ENCODE data around the gene NKIRAS2.

NKIRAS2 gene

GRCh38 chr17:42049834-42050392, 30.0 kb downstream of the NKIRAS2 start:
- no peak for TF ChIP-seq CEBPB (IDR thresholded peaks at IDR 0.05)
- no peak for TF ChIP-seq TEAD4 (IDR thresholded peaks at IDR 0.05)
- no peak for TF ChIP-seq RAD21 (IDR thresholded peaks at IDR 0.05; ENCODE audit: low read depth)
- TF ChIP-seq TAF1 (IDR thresholded peaks at IDR 0.05; ENCODE audit: low read depth): no peak
- no peak for TF ChIP-seq ZBTB7A (IDR thresholded peaks at IDR 0.05; ENCODE audit: low read depth)
- no peak for TF ChIP-seq FOXM1 (IDR thresholded peaks at IDR 0.05; ENCODE audit: borderline replicate concordance, low read depth)
- no peak for TF ChIP-seq CREB1 (IDR thresholded peaks at IDR 0.05; ENCODE audit: low read depth)
- no peak for TF ChIP-seq TCF12 (IDR thresholded peaks at IDR 0.05; ENCODE audit: low read depth)
- no peak for TF ChIP-seq EP300 (IDR thresholded peaks at IDR 0.05; ENCODE audit: borderline replicate concordance)
- TF ChIP-seq REST (IDR thresholded peaks at IDR 0.05; ENCODE audit: low read depth): no peak
- no peak for TF ChIP-seq YY1 (IDR thresholded peaks at IDR 0.05; ENCODE audit: low read depth)
- TF ChIP-seq EGR1 (IDR thresholded peaks at IDR 0.05): no peak
- TF ChIP-seq NFIC (IDR thresholded peaks at IDR 0.05): no peak
- no peak for TF ChIP-seq MAX (IDR thresholded peaks at IDR 0.05)
- TF ChIP-seq USF1 (IDR thresholded peaks at IDR 0.05): no peak

- TF ChIP-seq FOXM1 (IDR thresholded peaks at IDR 0.05; ENCODE audit: borderline replicate concordance, low read depth) (no peak), RAD21 (IDR thresholded peaks at IDR 0.05; ENCODE audit: low read depth) (peak; percentile 34; the same call in 1 of the 2 replicates), TAF1 (IDR thresholded peaks at IDR 0.05; ENCODE audit: low read depth) (0 out of 2 replicates have a peak, but pooled peaks have one; percentile 49), EGR1 (IDR thresholded peaks at IDR 0.05) (no peak; the same call in 1 of the 2 replicates), EP300 (IDR thresholded peaks at IDR 0.05; ENCODE audit: borderline replicate concordance) (no peak), YY1 (IDR thresholded peaks at IDR 0.05; ENCODE audit: low read depth) (peak; percentile 78), ZBTB7A (IDR thresholded peaks at IDR 0.05; ENCODE audit: low read depth) (peak; percentile 54; the same call in 1 of the 2 replicates), CEBPB (IDR thresholded peaks at IDR 0.05) (no peak), USF1 (IDR thresholded peaks at IDR 0.05) (no peak), TEAD4 (IDR thresholded peaks at IDR 0.05) (no peak), MAX (IDR thresholded peaks at IDR 0.05) (no peak), TCF12 (IDR thresholded peaks at IDR 0.05; ENCODE audit: low read depth) (no peak), NFIC (IDR thresholded peaks at IDR 0.05) (no peak), REST (IDR thresholded peaks at IDR 0.05; ENCODE audit: low read depth) (no peak), CREB1 (IDR thresholded peaks at IDR 0.05; ENCODE audit: low read depth) (no peak)
Measured at GRCh38 chr17:42050393-42051012, 30.6 kb downstream of the NKIRAS2 start, which contains the start of gene C17orf113. C17orf113 (minus strand) TSS chr17:42050601; CDS start chr17:42043376, 7,225 bp downstream.

DNA sequence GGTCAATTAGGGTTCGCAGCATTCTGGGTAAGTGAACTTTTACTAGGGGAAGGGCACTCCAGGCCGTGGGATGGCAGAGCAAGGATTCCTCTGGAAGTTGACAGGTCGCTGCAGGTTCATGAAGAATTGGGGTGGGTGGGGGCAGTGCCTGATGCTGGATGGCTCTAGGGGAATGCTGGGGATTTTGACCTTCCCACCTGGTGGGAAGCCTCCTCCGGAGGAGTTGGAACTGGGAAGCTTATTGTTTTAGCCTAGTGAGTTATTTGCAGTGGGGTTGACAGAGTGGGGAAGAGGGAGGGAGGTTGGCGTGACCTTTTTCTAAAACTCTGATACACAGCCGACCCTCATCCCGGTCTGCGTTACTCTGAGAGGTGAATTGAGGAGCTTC, 31.1 kb downstream of the NKIRAS2 start:
- TF ChIP-seq USF1 (IDR thresholded peaks at IDR 0.05): no peak
- no peak for TF ChIP-seq TAF1 (IDR thresholded peaks at IDR 0.05; ENCODE audit: low read depth)
- no peak for TF ChIP-seq REST (IDR thresholded peaks at IDR 0.05; ENCODE audit: low read depth)
- no peak for TF ChIP-seq EGR1 (IDR thresholded peaks at IDR 0.05)
- TF ChIP-seq EP300 (IDR thresholded peaks at IDR 0.05; ENCODE audit: borderline replicate concordance): no peak
- TF ChIP-seq MAX (IDR thresholded peaks at IDR 0.05): no peak
- TF ChIP-seq FOXM1 (IDR thresholded peaks at IDR 0.05; ENCODE audit: borderline replicate concordance, low read depth): no peak
- TF ChIP-seq CEBPB (IDR thresholded peaks at IDR 0.05): no peak
- TF ChIP-seq RAD21 (IDR thresholded peaks at IDR 0.05; ENCODE audit: low read depth): no peak
- TF ChIP-seq TCF12 (IDR thresholded peaks at IDR 0.05; ENCODE audit: low read depth): no peak
- TF ChIP-seq TEAD4 (IDR thresholded peaks at IDR 0.05): no peak
- TF ChIP-seq ZBTB7A (IDR thresholded peaks at IDR 0.05; ENCODE audit: low read depth): no peak
- no peak for TF ChIP-seq YY1 (IDR thresholded peaks at IDR 0.05; ENCODE audit: low read depth)
- TF ChIP-seq NFIC (IDR thresholded peaks at IDR 0.05): no peak

Measured in Ishikawa (cell line).